IPS-18a (cell line): ENCODE measurements around the gene LRRTM4.
"Not testable (repeated sequence)": the region's sequence is repeated elsewhere in the genome, so short reads cannot be mapped to it uniquely, and the experiment has no call there.

Source experiments
- H3K27ac ChIP-seq: one replicate; pipeline ENCODE4 v1.5.1; 2013; ENCODE audit warnings: low read length
- H3K27me3 ChIP-seq: one replicate; pipeline ENCODE4 v1.6.1; 2013; ENCODE audit warnings: mild to moderate bottlenecking, low read length; ENCODE audit not compliant: control insufficient read depth, insufficient read depth
- H3K36me3 ChIP-seq: one replicate; pipeline ENCODE4 v1.6.1; 2013; ENCODE audit warnings: low read depth, low read length; ENCODE audit not compliant: control insufficient read depth
- H3K4me1 ChIP-seq: one replicate; pipeline ENCODE4 v1.6.1; 2013; ENCODE audit warnings: low read depth, low read length; ENCODE audit not compliant: control insufficient read depth
- H3K4me3 ChIP-seq: one replicate; pipeline ENCODE4 v1.5.1; 2013; ENCODE audit warnings: low read length
- H3K9ac ChIP-seq: one replicate; pipeline ENCODE4 v1.6.1; 2013; ENCODE audit warnings: mild to moderate bottlenecking, low read length, moderate library complexity
- H3K9me3 ChIP-seq: one replicate; pipeline ENCODE4 v1.6.1; 2013; ENCODE audit warnings: low read depth, low read length; ENCODE audit not compliant: control insufficient read depth

The LRRTM4 gene

GRCh38 chr2:76713312-76713711 lies 808.9 kb downstream of the LRRTM4 start:
- Histone ChIP-seq H3K27ac (no peak overlapping the region), H3K9me3 (no peaks in the 10 kb centered on the region), H3K9ac (no peak overlapping the region), H3K4me3 (no peak overlapping the region), H3K36me3 (no peaks in the 10 kb centered on the region), H3K4me1 (peaks cover 3% of the 10 kb centered on the region), H3K27me3 (no peaks in the 10 kb centered on the region)

GRCh38 chr2:76711490-76711889 lies 810.7 kb downstream of the LRRTM4 start:
- Histone ChIP-seq H3K36me3 (no peaks in the 10 kb centered on the region), H3K27me3 (no peaks in the 10 kb centered on the region), H3K9ac (no peak overlapping the region), H3K4me1 (peaks cover 3% of the 10 kb centered on the region), H3K4me3 (no peak overlapping the region), H3K9me3 (no peaks in the 10 kb centered on the region), H3K27ac (no peak overlapping the region)

GRCh38 chr2:76700894-76701293 lies 821.3 kb downstream of the LRRTM4 start:
- no peak overlapping the region for H3K9ac ChIP-seq
- no peak overlapping the region for H3K4me3 ChIP-seq
- no peaks in the 10 kb centered on the region for H3K9me3 ChIP-seq
- no peaks in the 10 kb centered on the region for H3K36me3 ChIP-seq
- H3K27ac ChIP-seq: no peak overlapping the region
- no peaks in the 10 kb centered on the region for H3K27me3 ChIP-seq
- no peaks in the 10 kb centered on the region for H3K4me1 ChIP-seq

GRCh38 chr2:76697998-76698713 lies 824.0 kb downstream of the LRRTM4 start:
- not testable (repeated sequence) for H3K9ac ChIP-seq, H3K27ac ChIP-seq, H3K36me3 ChIP-seq, H3K4me1 ChIP-seq, H3K4me3 ChIP-seq, H3K9me3 ChIP-seq, H3K27me3 ChIP-seq
